HG03354 (cell line): ENCODE results near the gene BTBD17.

Experiments used
- ATAC-seq: cut with Tn5 transposase; IDR thresholded peaks from one replicate; pipeline ENCODE4 v1.9.1; 2021; ENCODE audit warnings: mild to moderate bottlenecking; ENCODE audit not compliant: unreplicated experiment, poor library complexity, severe bottlenecking

BTBD17 gene

DNA sequence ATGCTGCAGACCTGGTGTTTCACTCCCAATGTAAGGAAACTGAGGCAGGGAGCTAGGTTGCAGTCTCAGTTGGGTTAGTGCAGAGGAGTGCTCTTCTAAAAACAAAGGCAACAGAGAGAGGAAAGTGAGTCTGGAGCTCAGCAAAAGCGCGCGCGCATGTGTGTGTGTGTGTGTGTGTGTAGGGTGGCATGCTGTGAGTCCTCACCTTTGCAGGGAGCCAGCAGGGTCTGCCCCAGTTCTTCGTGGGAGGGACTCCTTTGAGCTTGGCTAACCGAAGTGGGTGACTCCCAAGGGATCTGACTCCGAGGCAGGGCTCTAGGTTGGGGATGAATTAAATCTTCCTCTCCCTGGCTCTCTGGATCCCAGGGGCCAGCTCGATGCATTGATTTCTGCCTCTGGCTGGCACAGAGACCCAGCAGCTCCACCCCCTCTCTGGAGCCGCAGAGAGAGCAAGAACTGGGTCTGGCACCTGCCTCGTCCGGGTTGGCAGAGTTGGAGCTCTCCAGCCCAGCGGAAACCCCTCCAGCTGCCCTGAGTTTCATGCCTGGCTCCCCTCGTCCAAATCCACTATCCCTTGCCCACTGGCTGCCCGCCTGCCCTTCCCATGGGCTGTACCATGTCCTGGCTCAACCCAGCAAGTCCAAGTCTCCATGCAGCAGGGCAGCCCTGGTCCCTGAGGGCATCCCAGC, 1.3 kb upstream of the BTBD17 start:
- ATAC-seq, result no peak

DNA sequence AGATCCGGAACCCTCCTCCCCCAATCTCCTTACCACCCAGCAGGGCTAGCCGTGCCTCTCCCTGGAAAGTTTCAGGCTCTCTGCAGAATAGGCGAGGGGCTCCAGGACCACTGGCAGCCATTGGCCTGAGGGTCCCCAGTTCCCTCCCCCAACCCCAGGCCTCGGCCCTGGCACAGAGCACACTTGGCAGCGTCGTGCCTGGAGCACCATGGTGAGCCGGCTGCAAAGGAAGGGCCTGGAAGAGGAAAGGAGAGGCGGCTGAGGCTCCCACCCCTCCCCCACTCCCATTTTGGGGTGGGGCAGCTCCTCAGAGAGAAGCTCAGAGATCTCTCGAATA, 369 bp upstream of the BTBD17 start:
- no peak for ATAC-seq

DNA sequence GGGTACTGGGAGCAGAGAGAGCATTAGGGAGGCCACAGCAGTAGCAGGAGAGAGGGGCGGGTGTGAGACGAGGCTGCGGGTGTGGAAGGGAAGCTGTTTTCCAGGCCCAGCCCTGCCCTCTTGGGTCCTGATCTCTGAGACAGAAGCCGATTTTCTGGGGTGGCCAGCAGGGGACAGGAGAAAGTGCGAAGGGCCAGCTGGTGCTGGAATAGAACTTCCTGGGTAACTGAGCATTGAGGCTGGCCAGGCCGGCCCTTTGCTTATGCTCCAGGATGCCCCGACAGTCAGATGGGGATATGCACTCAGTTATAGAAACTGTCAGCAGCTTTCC, 804 bp downstream of the BTBD17 start:
- no peak for ATAC-seq

DNA sequence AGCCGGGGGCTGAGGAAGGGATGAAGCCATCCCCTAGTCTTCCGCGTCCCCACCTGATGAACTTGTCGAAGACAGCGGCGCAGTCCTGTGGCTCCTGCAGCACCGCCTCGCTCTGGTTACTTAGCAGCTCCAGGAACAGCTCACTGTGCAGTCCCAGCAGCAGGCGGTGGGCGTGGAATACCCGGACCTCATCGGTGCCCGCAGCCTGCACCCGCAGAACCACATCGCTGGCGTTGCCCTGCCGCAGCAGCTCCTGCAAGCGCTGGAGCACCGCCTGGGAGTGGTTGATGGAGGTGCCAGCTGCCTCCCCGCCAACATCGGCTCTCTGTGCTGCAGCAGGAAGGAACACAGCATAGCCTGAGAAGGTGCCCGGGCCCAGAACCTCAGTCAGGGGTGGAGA, 1.8 kb downstream of the BTBD17 start:
- no peak for ATAC-seq

DNA sequence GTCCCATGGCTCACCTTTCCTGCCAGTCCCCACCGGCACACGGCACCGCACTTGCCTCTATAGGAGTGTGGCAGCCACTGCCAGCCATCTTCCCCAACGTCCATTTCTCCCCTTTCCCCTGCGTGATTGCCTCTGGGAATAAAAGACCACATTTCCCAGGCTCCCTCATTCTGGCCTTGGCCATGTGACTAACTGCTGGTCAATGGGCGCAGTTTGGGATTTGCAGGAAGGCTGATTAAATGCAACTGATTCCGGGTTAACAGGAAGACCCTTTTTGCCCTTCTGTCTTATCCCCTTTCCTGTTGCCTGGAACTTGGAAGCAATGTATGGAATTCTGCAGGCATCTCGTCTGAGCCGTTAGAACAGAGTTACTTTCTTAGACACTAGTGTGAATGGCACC, 3.0 kb downstream of the BTBD17 start:
- no peak for ATAC-seq

DNA sequence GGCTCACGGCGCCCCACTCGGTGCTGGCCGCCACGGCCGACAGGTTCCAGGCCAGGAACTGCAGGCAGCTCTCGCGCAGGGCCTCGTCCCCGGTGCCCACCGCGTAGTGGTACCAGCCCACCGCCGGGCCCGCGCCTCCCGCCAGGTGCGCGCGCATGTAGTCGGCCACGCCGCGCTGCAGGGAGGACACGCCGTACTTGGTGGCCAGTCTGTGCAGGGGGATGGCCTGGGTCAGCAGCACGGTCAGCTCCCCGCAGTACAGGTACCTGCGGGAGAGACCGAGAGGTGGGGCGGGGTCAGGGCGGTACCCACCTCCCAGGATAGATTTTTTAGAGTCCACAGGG, 4.2 kb downstream of the BTBD17 start:
- ATAC-seq, result no peak

DNA sequence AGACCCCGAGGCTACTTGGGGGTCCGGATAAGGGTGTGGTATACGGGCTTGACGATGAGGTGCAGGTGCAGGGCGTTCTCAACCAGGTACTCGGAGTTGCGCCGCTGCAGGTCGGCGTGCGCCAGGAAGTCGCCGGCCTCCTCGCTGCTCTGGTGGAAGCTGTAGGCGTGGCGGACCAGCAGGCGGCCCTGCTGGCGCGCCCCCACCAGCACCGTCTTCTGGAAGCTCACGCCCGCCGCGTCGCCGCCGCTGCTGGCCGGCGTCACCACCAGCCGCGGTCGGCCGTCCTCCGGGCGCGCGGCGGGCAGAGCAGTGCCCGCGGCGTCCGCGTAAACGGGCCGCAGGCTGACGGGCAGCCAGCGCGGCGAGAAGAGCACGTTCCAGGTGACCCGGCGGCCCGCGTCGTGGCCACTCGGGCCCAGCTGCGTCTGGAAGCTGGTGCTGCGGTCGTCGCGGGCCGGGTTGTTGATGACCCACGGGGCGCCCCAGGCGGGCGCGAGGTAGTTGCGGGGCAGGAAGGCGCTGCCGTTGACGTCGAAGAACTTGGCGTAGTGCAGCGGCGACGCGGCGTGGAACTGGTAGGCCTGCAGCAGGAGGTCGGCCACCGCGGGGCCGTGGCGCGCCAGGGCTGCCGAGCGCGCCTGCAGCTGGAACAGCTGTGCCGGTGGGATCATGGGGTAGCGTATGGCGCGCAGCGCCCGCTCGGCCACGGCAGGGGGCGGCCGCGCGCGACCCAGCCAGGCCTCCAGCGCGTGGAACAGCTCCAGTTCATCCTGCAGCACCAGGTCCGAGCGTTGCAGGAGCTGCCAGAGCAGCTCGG, 4.8 kb downstream of the BTBD17 start:
- ATAC-seq, result no peak

DNA sequence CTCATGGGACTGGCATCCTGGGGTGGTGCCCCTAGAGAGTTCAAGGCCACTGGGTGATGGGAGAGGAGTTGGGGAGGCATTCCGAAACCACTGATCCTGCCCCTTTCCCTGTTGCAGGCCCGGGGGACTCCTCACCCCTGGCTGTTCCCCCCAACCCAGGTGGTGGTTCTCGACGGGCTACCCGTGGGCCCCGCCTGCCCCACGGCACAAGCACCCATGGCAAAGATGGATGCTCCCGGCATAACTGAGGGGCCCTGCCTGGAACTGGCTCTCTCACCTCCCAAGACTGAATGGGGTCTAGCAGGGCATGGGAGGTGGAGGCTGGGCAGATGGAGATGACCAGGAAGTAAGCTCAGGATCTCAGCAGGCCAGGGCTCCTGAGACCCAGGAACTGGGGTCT, 6.6 kb downstream of the BTBD17 start:
- no peak for ATAC-seq

DNA sequence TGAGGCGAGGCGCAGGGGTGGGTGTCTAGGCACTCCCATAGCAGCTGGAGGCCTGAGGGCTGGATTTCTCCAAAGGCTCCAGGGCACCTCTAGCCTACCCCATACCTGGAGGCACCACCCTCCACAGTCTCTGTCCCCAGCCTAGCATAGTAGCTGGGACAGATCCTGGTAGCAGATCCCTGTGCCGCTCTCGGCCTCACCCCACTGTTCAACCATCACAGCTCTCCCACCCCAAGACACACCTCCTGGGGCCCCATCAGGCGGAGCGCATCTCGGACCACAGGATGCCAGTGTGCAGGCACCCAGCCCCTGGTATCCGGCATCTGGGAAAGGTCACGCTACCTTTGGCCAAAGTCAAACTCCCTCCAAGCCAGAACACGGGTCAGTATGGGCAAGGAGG, 7.1 kb downstream of the BTBD17 start:
- ATAC-seq, result no peak

DNA sequence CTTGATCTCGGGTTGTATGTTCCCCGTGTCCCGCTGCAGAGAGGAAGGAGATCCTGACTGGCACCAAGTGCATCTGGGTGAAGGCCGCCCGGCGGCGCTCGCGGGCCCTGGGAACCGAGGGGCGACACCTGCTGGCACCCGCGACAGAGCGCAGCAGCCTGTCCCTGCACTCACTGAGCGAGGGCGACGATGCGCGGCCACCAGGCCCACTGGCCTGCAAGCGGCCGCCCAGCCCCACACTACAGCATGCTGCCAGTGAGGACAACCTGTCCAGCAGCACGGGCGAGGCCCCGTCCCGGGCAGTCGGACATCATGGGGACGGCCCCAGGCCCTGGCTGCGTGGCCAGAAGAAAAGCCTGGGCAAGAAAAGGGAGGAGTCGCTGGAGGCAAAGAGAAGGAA, 7.5 kb downstream of the BTBD17 start:
- no peak for ATAC-seq

DNA sequence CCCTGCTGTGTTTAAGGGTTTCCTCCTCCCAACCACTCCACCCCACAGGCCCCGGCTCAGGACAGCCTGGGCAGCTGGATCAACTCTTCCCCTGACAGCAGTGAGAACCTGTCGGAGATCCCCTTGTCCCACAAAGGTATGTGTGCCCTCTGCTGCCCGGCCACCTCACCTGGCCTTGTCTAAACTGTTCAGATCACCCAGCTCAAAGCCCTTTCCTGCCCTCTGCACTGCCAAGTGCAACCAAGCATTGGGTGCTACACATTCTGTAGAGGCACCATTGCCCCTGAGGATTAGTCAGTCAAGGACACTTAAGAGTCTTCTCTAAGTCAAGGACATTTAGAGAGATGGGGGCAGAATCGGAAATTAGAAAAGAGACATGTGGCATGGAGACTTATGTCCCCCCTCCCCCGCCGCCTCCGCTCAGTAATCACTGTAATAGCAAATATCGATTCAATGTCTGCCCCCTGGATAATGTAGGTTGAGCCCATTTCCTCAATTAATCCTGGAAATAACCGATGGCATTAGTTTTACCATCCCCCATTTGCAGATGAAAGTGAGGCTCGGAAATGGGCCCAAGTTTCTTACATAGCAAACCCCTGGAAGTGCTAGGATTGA, 8.1 kb downstream of the BTBD17 start:
- ATAC-seq, result no peak

DNA sequence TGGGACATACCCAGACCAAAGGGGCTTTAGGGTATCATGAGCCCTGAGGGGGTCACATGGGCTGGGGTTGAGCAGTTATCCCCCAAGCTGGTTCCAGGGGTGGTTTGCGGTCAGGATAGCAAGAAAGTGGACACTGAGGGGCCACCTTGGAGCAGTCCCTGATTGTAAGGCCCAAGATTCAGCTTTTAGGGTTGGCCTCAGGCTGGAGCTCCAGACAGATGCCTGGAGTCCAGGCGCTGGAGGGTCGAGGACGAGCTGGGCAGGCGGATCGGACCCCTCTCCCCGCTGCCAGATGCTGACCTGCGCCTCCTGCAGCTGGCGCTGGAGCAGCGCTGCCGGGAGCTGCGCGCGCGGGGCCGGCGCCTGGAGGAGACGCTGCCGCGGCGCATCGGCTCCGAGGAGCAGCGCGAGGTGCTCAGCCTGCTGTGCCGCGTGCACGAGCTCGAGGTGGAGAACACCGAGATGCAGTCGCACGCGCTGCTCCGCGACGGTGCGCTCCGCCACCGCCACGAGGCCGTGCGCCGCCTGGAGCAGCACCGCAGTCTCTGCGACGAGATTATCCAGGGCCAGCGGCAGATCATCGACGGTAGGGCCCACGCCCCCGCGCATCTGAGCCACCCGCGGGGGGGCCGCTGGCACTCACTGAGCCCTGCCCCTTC, 10.0 kb downstream of the BTBD17 start:
- ATAC-seq, result no peak

DNA sequence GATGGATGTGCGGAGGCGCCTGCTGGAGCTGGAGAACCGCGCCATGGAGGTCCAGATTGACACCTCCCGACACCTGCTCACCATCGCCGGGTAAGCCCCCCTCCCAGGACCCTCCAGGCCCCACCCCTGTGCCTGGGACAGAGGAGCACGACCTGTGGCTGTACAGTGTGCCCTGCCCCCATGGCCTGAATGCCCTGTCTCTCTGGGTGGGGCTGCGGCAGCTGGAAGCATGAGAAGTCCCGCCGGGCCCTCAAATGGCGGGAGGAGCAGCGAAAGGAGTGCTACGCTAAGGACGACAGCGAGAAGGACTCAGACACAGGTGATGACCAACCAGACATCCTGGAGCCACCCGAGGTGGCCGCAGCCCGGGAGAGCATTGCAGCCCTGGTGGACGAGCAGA, 11.2 kb downstream of the BTBD17 start:
- no peak for ATAC-seq

DNA sequence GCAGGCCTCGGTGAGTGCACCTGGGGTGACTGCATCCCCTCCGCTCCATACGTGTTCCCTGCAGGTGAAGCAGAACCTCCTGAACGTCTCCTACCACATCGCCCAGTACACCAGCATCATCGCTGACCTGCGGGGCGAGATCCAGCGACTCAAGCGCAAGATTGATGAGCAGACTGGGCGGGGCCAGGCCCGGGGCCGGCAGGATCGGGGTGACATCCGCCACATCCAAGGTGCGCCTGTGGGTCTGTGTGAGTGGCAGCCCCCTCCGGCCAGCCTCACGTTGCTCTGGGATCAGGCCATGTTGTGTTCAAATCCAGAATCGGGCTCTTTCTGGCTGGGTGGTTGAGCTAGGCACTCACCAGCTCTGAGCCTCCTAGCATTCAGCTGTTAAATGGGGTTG, 12.5 kb downstream of the BTBD17 start:
- ATAC-seq, result no peak

DNA sequence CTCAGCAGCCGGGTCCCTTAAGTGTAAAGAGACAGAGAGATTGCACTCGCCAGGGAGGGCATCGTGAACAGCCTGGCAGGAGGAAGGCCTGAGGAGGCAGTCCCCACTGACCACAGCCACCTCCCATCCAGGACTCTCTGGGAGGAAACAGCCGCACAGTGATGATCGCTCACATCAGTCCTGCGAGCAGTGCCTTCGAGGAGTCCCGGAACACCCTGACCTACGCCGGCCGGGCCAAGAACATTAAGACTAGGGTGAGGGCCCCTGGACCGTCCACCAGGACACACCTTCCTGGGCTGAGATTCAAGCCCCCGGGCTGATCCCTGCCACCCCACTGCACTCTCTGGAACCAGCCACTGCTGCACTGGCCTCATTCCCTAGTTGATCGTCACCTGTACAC, 14.0 kb downstream of the BTBD17 start:
- no peak for ATAC-seq

DNA sequence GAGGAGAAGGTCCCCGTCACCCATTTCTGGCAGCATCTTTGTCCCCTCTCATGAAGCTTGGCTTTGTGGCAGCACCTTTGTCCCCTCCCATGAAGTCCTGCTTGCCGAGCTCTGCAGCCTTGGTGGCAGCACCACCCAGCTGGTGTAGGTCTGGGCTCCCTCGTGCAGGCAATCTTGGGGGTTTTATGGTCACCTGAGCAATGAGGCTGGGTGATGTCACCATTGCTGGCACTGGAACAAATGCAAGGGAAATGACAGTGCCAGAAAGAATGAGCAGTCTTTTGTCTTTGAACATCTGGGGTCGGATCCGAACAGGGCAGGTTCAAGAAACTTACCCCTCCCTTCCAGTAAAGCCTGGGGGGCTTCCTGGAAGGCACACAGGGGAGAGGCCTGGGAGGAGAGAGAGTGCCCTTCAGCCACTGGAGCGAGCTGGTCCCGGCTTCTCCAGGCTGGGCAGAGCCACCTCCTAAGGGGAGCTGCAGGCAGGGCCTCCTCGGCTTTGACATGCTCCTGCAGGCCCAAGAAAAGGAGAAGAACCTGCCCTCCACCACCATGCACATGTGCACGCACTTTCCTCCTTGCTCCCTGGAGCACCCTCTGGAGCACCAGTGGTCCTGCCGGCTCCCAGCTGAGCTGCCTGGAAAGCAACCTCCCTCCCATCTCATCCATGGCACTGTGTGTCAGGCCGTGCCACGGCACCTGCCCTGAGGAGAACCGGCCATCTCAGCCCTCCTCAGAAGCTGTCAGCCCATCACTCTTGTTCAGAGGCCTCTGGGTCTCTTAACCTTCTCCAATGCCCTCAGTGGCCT, 16.0 kb downstream of the BTBD17 start:
- ATAC-seq, result no peak

DNA sequence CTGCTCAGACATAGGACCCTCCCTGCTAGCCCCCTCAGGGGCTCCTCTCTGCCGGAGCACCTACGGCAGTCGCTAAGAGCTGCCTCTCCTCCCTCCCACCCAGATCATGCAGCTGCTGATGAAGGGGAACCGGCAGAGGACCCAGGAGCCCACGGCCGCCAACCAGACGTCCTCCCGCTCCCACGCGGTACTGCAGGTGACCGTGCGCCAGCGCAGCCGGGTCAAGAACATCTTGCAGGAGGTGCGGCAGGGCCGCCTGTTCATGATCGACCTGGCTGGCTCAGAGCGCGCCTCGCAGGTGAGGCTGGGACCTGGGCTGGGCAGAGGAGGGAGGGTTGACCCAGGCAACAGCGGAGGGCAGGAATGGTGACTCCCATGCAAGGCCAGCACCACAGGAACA, 17.0 kb downstream of the BTBD17 start:
- ATAC-seq, result no peak

DNA sequence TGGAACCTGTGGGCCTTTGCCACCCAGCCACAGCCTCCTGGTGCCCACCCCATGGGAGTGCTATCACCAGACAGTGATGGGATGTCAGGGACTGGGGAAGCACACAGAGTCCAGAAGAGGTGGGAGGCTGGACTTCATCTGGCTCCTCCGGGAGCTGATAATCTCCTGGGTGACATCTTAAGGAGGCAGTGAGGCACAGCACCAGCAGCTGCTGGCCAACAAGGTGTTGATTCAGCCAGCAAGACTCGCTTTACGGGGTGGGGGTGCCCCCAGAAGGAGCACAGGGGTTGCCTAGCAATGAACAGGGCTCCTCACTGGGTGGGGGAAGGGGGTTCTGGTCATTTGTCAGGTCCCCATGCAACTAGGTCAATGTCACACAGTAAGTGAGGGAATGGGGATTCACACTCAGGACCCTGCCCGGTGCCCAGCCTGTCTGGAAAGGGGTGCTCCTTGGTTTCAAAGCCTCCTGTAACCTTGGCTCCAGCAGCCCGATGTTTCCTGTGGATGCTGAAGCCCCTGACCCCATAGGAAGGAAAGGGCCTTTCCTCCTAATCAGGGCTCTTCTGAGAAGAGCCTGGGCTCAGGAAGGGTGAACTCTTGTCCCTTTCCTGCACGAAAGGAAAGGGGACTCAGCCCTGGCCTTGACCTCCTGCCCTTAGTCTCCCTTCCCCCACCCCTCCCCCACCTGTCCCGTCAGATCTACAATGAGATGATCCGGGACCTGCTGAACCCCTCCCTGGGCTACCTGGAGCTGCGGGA, 18.0 kb downstream of the BTBD17 start:
- no peak for ATAC-seq

DNA sequence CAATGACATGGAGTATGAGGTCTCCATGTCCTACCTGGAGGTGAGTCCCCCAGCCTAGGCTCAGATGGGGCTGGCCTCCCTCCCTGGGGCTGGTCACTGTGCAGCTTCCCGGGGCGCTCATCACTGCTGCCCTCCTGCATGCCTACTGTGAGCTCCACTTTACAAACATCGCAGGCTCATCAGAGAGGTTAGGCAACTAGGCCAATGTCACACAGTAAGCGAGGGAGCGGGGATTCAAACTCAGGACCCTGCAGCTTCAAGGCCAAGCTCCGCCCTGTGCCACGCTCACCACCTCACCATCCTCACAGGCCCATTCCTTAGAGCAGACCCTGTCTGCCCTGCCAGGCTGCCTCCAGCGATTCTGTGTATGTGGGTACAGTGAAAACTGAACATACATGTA, 18.5 kb downstream of the BTBD17 start:
- ATAC-seq, result no peak

DNA sequence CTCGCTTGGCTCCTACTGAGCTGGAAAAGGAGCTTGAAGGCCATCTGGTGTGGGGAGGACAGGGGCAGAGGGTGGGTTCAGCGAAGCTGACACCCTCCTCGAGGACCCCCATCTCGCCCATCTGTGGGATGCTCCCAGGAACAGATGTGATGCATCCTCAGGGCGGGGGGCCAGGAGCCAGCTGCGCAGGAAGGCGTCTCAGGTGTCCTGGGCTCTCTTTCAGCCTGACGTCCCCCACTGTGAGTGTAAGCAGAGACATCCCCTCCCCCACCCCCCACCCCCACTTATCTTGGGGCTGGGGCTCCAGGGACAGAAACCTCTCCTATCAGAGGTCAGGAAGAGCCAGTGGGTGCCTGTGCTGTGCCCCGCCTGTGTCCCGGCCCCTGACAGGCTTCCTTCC, 19.4 kb downstream of the BTBD17 start:
- ATAC-seq, result no peak
